Sigmoid colon (tissue), 7 donors: ENCODE data around the gene PLCH1. TPM values are rescaled to one million over a fixed set of nuclear protein-coding genes. Genes with fewer than 3 reads are reported as not detected.

Experiments
- DNase-seq: peaks from one replicate; pipeline ENCODE4 v3.0.0-alpha.2; 2019
- H3K27ac ChIP-seq, 4 donors: fragments of 200-600 bp; sonication (generic); one replicate each; pipeline ENCODE4 v1.5.1; 2016 to 2019; ENCODE audit warnings: mild to moderate bottlenecking in 1 of 4
- H3K27me3 ChIP-seq, 3 donors: fragments of 200-600 bp; sonication (generic); one replicate each; pipeline ENCODE4 v1.5.1; 2019; ENCODE audit warnings: mild to moderate bottlenecking in 1 of 3
- H3K36me3 ChIP-seq, 4 donors: fragments of 200-600 bp; sonication (generic); one replicate each; pipeline ENCODE4 v1.5.1; 2016 to 2019
- H3K4me1 ChIP-seq, 4 donors: fragments of 200-600 bp; sonication (generic); one replicate each; pipeline ENCODE4 v1.5.1; 2017 to 2019
- H3K4me3 ChIP-seq, 4 donors: fragments of 200-600 bp; sonication (generic); one replicate each; pipeline ENCODE4 v1.5.1; 2017 to 2019; ENCODE audit warnings: mild to moderate bottlenecking in 2 of 4, moderate library complexity in 1 of 4
- H3K9me3 ChIP-seq, 4 donors: fragments of 200-600 bp in 3 of 4; sonication (generic) in 3 of 4; one replicate each; pipeline versions ENCODE4 v1.5.1 to v1.6.1; 2013 to 2019
- CTCF ChIP-seq, 4 experiments: fragments of 450-650 bp in 3 of 4; fragments of 200-600 bp in 1 of 4; IDR thresholded peaks; one replicate each; pipeline ENCODE4 v1.5.1; 2016 to 2019; ENCODE audit warnings: antibody characterized with exemption in 4 of 4, mild to moderate bottlenecking in 3 of 4, moderate library complexity in 2 of 4
- EP300 ChIP-seq, 4 donors: sonication (generic); formaldehyde crosslinking; IDR thresholded peaks; one replicate each; pipeline ENCODE4 v1.6.1; 2017; ENCODE audit warnings: antibody characterized with exemption in 4 of 4
- POLR2A ChIP-seq, 2 donors: fragments of 450-650 bp; IDR thresholded peaks; one replicate each; pipeline ENCODE4 v1.6.1; 2016; ENCODE audit warnings: antibody characterized with exemption in 2 of 2, mild to moderate bottlenecking in 2 of 2, moderate library complexity in 2 of 2
- POLR2AphosphoS5 ChIP-seq, 4 donors: sonication (generic); formaldehyde crosslinking; IDR thresholded peaks; one replicate each; pipeline ENCODE4 v1.6.1; 2017; ENCODE audit warnings: antibody characterized with exemption in 4 of 4
- WGBS, 2 donors: extraction: QIAGEN DNeasy Blood & Tissue Kit; methylation state at CpG; one replicate each; pipeline ENCODE4 v1.1.7; 2013; 5-methylcytosine and 5-hydroxymethylcytosine counted together
- intact Hi-C: fragments of 100-400 bp; cut with DNase I; formaldehyde crosslinking; loops from one replicate; pipeline ENCODE4 v1.15.1; 2023
- polyA plus RNA-seq, 3 donors: library from polyadenylated mRNA; stranded (reverse); fragments of 200-250 nt; gene quantifications; one replicate each; pipeline ENCODE4 v1.2.3, GENCODE V29; 2013
- total RNA-seq, 4 donors: library from RNA; depleted of rRNA; stranded (reverse); fragments of >200 nt; gene quantifications; one replicate each; pipeline ENCODE4 v1.1.0, GENCODE V29; 2016
- donor health status: healthy with polysubstance abuse.
- donor health status: Bipolar disorder and iron deficiency.
- donor health status: healthy.

Gene PLCH1
- total and polyA plus RNA-seq, 7 donors: 0.36 to 1.9 (median 0.83) TPM

- H3K27ac ChIP-seq: no peak overlapping the region
- TF ChIP-seq POLR2AphosphoS5 (IDR thresholded peaks at IDR 0.05) (peak in 1 of 4 donors; percentile 9), EP300 (IDR thresholded peaks at IDR 0.05) (no peak)
- no peaks in the 10 kb centered on the region for H3K4me1 ChIP-seq
- H3K36me3 ChIP-seq: no peaks in the 10 kb centered on the region
- intact Hi-C loops: loop anchor here (10.0 kb wide), 1 partner anchor 319 kb away; no protein-coding TSS in a partner anchor
- DNase-seq: no peak
- WGBS, 2 donors: 83 to 88% methylated on average over 4 of the region's 4 CpGs
- no peak overlapping the region for H3K4me3 ChIP-seq
- H3K27me3 ChIP-seq: no peaks in the 10 kb centered on the region
- H3K9me3 ChIP-seq: no peaks in the 10 kb centered on the region
Observed at GRCh38 chr3:155385896-155386625, 358.8 kb downstream of the PLCH1 start.

GRCh38 chr3:155382396-155383042 lies 362.4 kb downstream of the PLCH1 start:
- Histone ChIP-seq H3K9me3 (no peaks in the 10 kb centered on the region), H3K27me3 (no peaks in the 10 kb centered on the region), H3K4me1 (no peaks in the 10 kb centered on the region), H3K36me3 (no peaks in the 10 kb centered on the region), H3K27ac (no peak overlapping the region), H3K4me3 (no peak overlapping the region)
- DNase-seq: peak; percentile 69
- TF ChIP-seq CTCF (IDR thresholded peaks at IDR 0.05) (peak in 2 of 4 experiments; percentile 26 to 29), EP300 (IDR thresholded peaks at IDR 0.05) (no peak)
- intact Hi-C loops: loop anchor here (10.0 kb wide), 1 partner anchor 322 kb away; no protein-coding TSS in a partner anchor
- 25 to 52% methylated on average over 6 of the region's 6 CpGs for WGBS, 2 donors

GRCh38 chr3:155377847-155378246 lies 367.0 kb downstream of the PLCH1 start:
- intact Hi-C loops: no loop called here
- no peaks in the 10 kb centered on the region for H3K9me3 ChIP-seq
- H3K36me3 ChIP-seq: no peaks in the 10 kb centered on the region
- TF ChIP-seq POLR2A (IDR thresholded peaks at IDR 0.05) (no peak), CTCF (IDR thresholded peaks at IDR 0.05) (no peak), EP300 (IDR thresholded peaks at IDR 0.05) (no peak), POLR2AphosphoS5 (IDR thresholded peaks at IDR 0.05) (no peak)
- no peak overlapping the region for H3K4me3 ChIP-seq
- H3K27ac ChIP-seq: no peak overlapping the region
- WGBS, 2 donors: 97 to 100% methylated on average over 1 of the region's 1 CpG
- no peaks in the 10 kb centered on the region for H3K27me3 ChIP-seq
- no peaks in the 10 kb centered on the region for H3K4me1 ChIP-seq
- DNase-seq: no peak

- no peak for DNase-seq
- intact Hi-C loops: no loop called here
- no peak for TF ChIP-seq EP300 (IDR thresholded peaks at IDR 0.05)
- TF ChIP-seq POLR2AphosphoS5 (IDR thresholded peaks at IDR 0.05): no peak
- no peak for TF ChIP-seq CTCF (IDR thresholded peaks at IDR 0.05)
- TF ChIP-seq POLR2A (IDR thresholded peaks at IDR 0.05): no peak
- no peaks in the 10 kb centered on the region for H3K9me3 ChIP-seq
- no peaks in the 10 kb centered on the region for H3K27me3 ChIP-seq
- WGBS, 2 donors: 87 to 92% methylated on average over 2 of the region's 2 CpGs
- H3K4me1 ChIP-seq: no peaks in the 10 kb centered on the region
- H3K36me3 ChIP-seq: no peaks in the 10 kb centered on the region
- no peak overlapping the region for H3K27ac ChIP-seq
- no peak overlapping the region for H3K4me3 ChIP-seq
Observed at GRCh38 chr3:155377071-155377470, 367.8 kb downstream of the PLCH1 start.

- no peaks in the 10 kb centered on the region for H3K4me1 ChIP-seq
- no peaks in the 10 kb centered on the region for H3K27me3 ChIP-seq
- TF ChIP-seq POLR2AphosphoS5 (IDR thresholded peaks at IDR 0.05) (no peak), EP300 (IDR thresholded peaks at IDR 0.05) (no peak), POLR2A (IDR thresholded peaks at IDR 0.05) (no peak), CTCF (IDR thresholded peaks at IDR 0.05) (no peak)
- intact Hi-C loops: no loop called here
- 79 to 86% methylated on average over 1 of the region's 1 CpG for WGBS, 2 donors
- H3K9me3 ChIP-seq: no peaks in the 10 kb centered on the region
- H3K36me3 ChIP-seq: no peaks in the 10 kb centered on the region
- DNase-seq: no peak
- H3K27ac ChIP-seq: no peak overlapping the region
- H3K4me3 ChIP-seq: no peak overlapping the region
Observed at GRCh38 chr3:155372281-155372680, 372.6 kb downstream of the PLCH1 start.
